ENCODE results near the gene LYSMD4.
"Not testable (repeated sequence)": the region's sequence is repeated elsewhere in the genome, so short reads cannot be mapped to it uniquely, and the experiment has no call there.

The LYSMD4 gene

DNA sequence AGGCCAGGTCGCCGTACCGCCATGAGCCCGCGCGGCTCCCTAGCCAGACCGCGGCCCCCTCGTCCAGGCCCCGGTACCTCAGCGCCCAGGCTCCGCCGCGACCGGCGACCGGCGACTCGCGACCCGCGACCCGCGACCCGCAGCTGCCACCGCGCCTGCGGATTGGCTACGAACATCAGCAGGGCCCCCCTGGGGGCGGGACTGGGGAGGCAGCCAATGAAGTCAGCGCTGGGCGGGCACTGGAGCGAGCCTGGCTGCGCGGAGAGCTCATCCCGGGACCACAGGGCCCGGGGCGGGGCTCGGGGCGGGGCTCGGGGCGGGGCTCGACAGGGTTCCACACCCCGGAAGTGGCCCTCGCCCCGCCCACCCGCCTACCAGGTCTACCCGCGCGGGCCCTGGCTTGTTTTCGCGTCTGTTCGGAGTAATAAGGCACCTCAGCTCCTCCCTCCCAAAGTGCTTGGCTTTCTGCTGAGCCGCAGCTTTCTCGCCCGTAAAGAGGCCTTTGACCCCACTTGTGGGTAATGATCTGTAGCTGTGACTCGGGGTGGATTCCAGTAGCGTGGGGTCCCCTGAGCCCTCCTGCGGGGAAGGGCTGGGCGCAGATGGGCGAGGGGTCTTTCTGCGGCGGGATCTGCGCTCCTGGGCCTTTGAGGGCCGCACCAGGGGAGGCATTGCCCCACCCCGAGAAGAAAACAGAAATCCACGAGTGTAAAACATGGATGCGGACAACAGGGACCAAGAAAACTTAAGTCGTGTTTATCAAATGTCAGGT, at the start of gene LYSMD4:
TSS of gene LYSMD4 (minus strand) at position 170 of the 772 bp plus-strand sequence. CDS start 1,438 bp downstream, outside the sequence.
- peak; percentile 79 for DNase-seq

DNA sequence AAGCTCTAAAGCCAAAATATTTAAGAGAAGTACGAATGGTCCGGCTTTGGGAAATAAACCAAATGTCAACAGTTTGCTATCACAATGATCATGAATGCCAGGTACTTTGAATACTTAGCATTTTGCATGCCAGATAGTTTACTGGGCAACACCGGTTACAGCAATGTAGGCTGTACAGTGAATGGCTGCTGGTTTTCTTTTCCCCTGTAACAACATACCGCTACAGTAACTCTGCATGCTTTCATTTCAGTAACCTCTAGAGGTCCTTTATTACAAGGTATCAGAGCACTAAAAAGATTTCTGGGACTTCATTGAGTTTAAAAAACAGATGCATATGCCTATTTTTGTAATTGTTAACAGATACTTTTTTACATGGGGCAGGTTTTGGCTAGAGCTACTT, 48.8 kb upstream of the LYSMD4 start:
- not testable (repeated sequence) for DNase-seq

DNA sequence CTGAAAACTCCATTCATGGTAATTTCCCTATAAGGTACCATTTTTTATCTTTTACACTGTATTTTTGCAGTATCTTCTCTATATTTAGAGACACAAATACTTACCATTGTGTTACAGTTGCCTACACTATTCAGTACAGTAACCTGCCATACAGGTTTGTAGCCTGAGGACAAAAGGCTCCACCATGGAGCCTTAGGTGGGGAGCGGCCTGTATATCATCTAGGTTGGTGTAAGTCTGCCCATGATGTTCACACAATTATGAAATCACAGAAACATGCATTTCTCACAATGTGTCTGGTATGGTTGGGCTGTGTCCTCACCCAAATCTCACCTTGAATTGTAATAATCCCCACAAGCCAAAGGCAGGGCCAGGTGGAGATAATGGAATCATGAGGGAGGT, 43.9 kb upstream of the LYSMD4 start:
- no peak for DNase-seq

DNA sequence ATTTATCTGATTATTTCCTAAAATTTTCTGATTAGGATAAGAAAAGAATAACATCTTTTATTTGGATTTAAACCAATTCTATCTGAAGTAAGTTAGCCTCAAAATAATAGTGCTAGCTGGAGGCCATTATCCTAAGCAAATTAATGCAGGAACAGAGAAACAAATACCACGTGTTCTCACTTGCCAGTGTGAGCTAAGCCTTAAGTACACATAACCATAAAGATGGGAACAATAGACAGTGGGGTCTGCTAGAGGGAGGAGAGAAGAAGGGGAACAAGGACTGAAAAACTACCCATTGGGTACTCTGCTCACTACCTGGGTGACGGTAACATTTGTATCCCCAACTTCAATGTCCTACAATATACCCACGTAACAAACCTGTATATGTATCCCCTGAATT, 31.3 kb upstream of the LYSMD4 start:
- no peak for DNase-seq

DNA sequence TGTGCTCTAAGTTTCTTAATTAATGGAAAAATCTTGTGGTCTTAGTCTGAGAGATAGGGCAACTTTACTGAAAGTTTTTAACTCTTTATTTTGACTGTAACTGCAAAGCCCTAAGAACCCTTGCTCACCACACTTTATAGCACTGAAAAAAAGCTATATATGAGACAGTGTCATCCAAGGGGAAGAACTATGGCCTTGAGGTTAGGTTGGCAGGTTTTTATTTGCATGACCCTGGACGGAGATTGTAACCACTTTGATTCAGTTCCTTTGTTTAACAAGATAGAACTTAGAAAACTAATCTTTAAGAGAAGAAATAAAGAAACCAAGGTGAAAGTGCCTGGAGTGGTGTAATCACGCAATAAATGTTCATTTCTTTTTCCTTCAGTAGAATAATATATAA, 30.6 kb upstream of the LYSMD4 start:
- DNase-seq = no peak

DNA sequence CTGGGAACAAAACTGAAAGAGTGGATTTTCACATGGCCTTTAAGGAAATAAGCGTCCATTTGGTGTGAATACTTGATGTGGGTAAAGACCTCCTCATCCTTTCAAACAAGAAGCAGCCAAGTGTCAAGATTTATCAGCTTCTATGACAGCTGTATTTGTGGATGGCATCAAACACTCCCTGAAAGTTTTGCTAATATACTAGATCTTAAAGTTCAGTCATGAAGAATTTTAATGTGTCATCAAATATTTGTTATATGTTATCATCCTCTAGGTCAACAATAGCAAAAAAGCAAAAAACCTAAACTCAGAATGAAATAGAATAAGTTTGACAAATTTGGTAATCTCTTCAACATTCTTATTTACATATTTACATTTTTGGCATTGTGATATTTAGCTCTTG, 29.1 kb upstream of the LYSMD4 start:
- DNase-seq = no peak

DNA sequence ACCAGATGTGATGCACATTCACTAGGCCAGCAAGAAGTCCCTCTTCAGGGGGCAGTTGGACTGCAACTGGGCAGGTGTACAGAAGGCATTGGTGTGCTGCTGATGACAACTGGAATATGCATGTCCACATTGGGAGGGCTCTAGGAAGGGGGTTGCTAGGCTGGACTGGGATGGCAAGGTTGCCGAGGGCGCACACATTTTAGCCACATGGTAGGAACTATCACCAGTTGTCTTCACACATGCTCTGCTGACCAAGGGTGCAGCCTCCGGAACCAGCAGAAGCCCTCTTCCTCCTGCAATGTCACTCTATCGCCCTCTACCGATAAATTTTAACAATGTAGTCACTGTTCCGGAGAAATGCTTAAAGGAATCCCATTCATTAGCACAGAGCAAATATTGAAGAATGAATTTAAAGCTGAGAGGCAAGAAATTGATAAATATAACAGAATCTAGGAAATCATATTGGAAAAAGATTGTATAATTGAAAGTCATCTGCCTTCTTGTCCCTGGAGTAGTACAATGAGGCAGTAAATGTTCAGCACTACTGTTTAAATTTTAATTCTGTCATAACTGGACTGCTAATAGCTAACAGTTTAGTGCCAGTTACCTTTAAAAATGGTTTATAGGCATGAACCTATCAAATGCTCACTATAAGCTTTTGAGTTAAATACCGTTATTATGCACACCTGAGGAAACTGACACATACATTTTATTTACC, 22.6 kb upstream of the LYSMD4 start:
- DNase-seq = peak; percentile 43

DNA sequence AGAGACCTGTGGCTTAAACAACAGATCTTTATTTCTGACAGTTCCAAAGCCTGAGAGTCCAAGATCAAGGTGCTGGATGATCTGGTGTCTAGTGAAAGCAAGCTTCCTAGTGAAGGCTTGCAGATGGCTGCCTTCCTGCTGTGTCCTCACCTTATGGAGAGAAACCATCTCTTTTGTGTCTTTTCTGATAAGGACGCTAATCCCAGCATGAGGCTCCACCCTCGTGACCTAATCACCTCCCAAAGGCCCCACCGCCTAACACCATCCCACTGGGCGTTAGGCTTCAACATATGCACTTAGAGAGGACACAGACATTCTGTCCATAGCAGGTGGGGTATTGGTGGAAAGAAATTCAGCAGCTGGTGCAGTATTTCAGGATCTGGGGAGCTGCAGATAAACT, 19.8 kb upstream of the LYSMD4 start:
- DNase-seq = no peak

DNA sequence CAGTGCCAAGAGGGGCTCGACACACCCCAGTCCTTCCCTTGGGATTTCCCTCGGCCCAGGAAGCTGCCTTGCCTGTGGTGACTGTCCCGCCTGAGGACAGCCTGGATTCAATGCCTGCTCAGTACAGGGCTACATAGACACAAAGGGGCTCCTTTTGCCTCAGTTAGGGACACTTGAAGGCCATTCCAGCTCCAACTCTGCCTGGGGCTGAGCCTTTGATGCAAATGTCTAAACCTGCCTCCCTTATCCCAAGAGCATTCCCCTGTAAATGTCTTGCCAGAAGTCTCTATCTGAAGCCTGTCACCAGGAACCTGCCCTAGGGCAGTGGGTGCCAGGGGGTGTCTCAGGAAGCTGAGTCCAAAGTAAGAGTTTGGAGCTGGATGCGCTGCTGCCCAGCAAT, 19.3 kb upstream of the LYSMD4 start:
- DNase-seq = no peak

DNA sequence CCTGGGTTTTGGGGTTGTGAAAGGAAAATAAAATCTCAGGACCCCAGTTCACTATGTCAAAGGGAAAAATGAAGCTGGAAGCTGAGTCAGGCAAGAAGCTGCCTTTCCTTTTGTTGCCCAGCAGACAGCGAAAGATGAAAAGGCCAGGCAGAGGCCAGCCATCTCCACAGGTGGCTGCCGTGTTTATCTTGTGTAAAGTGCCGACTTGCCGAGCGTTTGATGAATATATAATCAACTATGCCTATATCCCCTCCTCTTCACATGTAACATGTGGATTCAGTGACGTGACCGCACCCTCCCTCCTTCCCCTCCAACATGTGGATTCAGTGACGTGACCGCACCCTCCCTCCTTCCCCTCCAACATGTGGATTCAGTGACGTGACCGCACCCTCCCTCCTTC, 17.1 kb upstream of the LYSMD4 start:
- not testable (repeated sequence) for DNase-seq

DNA sequence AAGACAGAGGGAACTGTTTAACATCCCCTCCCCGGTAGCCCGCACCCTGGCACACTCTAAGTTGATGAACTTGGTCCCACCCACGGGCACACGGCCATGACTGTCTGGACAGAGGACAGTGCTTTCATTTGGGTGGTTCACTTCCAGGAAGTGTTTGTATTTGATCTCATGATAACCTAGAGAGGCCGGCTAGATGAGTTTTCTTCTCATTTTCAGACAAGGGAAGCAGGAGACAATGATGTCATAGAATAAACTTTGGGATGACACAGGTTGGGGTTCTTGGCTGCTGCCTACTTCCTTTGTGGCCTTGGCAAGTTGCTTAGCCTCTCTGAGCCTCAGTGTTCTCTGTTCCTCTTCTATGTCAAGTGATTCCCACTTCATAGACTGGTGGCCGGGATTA, 16.1 kb upstream of the LYSMD4 start:
- no peak for DNase-seq

DNA sequence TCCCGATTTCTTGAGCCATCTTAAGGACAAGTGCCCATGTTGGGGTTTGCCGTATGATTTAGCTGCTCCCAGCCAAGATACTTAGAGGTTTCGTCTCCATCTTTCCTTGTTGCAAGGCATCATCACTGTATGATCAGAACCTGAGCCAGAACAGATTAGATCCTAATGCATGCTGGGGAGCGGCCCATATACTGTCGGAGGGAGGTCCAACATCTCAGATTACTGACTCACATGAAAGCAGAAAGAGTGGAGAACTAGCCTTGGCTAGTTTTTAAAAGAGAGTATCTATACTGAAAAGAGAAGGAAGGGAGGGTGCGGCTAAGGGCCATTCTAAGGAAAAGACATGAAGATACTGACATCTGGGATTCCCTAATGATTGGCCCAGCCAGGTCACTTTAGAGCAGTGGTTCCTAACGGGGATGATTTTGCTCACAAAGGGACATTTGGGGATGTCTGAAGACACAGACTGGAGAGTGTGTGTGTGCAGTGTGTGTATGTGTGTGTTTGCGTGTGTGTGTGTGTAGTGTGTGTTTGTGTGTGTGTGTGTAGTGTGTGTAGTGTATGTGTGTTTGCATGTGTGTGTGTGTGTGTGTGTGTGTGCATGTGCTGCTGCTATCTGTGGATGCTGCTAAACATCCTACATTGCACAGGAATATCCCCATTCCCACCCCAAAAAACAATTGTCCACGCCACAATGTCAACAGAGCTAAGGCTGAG, 12.3 kb upstream of the LYSMD4 start:
- no peak for DNase-seq

DNA sequence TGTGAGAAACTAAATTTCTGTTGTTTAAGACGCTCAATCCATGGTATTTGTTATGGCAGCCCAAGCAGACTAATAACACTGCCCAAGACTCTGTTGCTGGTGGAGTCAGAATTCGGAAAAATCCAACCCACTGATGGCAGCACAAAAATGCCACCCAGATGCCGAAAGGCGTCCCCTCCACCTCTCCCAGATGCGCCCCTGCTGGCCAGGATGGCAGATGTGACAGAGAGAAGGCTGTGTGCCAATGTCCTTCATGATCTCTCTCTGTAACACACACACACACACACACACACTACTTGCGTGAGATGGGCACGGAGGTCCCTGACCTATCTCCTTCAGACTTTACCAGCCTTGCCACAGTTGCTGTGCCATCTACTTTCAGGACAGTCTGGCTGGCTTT, 10.9 kb upstream of the LYSMD4 start:
- no peak for DNase-seq

DNA sequence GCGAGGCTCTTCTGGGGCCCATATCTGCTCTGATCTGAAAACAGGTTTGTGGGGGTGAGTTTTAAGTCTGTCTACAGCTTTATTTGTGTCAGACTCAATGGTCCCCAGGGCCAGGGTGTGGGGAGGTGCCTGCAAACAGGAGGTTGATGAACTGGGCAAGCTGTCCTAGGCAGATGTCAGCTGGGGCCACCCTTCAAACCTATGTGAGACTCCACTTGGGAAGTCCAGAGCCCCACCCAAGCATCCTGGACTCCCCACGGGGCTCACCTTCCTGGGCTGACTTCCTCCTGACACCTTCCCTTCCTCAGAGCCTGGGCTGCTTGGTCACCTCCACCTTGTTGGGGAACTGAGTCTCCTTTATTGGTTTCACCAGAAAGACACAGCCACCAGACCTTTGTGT, 8.6 kb upstream of the LYSMD4 start:
- DNase-seq = no peak

DNA sequence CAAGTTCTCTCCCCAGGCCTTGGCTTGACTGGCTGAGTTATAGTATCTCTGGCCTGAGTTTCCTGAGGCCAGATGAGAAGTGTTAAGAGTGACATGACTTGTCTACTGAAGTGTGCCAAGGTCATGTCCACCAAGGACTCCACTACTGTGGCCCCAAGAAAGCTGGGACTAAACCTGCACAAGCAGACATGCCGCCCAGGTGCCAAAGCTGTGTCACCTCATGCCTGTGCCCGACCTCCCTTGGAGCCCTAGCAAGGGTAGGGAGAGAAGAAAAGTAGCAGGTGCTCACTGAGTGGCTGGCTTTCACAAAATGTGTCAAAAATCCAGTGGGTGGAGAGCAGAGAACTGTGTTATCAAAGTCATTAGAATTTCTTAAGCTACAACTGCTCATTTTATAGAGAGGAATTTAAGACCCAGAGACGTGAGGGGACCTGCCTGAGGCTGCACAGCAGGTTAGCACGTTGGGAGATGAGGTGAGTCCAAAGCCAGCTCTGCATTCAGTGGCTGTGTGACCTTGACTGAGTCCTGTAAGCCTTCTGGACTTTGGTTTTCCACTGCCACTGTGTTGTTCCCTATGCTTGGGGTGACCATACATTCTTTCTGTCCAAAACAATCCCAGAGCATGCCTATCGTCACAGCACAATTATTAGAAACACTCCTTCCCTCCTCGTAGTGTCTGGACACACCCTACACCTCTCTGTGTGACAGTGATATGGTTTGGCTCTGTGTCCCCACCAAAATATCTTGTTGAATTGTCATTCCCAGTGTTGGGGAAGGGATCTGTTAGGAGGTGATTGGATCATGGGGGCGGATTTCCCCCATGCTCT, 5.0 kb upstream of the LYSMD4 start:
- DNase-seq = no peak

DNA sequence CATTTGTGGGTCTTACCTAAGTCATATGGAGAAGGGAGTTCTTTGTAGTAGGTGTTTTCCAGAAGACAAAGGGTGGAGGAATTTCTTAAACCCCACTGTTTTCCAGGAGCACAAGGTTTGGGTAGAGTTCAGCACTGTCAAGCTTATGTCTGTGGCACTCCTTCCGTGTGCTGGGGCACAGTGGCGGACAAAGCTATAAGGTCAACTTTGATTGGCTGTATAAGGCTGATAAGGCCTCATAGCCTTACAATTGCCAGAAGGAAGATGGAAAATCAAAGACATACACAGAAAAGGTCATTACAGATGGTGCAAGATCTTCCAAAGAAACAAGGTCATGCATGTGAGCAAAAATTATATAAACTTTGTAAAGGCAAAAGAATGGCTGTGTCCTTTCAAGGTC, 3.5 kb upstream of the LYSMD4 start:
- DNase-seq = no peak

DNA sequence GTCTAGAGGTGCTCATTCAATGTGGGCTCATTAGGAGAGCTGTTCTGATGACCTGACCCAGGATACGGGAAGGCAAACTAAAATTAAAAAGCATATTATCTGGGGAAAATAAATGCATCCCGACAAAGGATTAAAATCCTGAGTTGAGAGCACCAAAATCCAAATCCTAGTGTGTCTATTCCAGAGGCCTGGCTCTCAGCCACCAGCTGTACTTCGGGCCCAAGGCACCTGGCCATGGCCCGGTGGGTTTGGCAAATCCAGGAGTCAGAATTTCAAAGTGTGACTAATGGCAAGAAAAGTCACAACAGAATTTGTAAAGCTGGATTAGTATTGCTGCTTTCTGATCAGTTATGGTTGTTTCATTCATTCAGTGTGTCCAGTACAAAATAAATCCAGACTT, 2.6 kb upstream of the LYSMD4 start:
- DNase-seq = no peak

DNA sequence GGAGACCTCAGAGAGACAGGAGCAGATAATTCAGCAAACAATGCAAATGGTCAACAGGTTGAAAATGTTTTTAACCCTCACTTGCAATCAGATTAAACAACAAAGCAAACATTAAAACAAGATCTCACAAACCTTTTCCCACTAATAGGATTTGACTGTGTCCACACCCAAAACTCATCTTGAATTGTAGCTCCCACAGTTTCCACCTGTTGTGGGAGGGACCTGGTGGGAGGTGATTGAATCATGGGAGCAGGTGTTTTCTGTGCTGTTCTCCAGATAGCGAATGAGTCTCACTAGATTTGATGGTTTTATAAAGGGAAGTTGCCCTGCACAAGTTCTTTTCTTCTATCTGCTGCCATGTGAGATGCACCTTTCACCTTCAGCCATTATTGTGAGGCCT, 1.3 kb upstream of the LYSMD4 start:
- DNase-seq = no peak

DNA sequence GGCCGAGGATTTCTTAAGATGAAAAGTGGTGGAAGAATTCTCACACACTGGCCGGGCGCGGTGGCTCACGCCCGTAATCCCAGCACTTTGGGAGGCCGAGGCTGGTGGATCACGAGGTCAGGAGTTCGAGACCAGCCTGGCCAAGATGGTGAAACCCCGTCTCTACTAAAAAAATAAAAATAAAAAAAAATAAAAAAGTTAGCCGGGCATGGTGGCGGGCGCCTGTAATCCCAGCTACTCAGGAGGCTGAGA, 729 bp upstream of the LYSMD4 start:
- DNase-seq = not testable (repeated sequence)

DNA sequence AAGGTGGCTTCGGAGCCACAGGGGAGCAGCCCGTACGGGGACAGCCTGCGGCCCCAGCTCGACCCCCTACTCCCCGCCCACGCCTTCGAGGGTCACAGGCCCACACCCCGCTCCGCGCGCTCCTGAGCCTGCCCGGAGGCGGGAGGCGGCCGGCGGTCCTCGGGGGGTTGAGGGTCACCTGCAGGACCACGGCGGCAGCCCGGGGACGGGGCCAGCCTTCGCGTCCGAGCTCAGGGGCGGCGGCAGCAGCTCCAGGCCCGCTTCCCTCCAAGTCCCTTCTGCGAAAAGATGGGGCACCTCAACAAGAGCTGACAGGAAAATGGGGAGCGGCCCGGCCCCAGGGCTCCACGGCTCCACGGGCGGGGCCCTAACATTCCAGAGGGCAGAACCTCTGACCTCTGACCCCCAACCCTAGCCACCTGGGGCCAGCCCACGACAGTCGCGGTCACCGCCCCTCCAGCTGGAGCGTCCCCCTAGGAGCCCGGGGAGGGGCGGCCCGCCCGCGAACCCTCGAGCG, 428 bp downstream of the LYSMD4 start:
- DNase-seq = no peak

DNA sequence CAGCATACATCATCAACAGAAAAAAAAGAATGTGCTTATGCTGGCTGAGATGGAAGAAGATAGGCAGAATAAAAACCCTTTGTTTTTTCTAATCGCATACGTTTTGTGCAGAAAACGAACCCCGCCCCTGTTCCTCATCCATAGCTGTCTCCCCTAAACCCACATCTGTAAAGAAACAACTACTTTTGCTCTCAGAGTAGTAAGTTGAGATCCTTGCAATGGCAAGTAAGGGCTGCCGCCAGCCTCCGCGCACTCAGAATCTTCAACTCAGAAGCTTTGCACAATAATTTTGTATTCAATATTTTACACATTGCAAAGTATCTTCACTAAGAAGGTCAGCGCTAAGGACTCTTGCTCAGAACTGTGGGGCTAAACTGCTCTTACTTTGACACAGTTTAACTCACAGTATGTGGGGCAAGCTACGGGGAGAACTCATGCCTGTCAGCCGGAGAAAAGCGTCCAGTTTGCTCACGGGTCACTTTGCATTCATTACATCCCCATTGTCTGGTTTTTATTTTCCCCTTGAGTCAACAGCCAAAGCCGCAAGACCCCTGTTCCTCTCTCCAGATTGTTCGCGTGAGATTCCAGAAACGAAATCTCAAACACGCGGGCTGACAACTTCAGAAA, 1.0 kb downstream of the LYSMD4 start:
- no peak for DNase-seq

DNA sequence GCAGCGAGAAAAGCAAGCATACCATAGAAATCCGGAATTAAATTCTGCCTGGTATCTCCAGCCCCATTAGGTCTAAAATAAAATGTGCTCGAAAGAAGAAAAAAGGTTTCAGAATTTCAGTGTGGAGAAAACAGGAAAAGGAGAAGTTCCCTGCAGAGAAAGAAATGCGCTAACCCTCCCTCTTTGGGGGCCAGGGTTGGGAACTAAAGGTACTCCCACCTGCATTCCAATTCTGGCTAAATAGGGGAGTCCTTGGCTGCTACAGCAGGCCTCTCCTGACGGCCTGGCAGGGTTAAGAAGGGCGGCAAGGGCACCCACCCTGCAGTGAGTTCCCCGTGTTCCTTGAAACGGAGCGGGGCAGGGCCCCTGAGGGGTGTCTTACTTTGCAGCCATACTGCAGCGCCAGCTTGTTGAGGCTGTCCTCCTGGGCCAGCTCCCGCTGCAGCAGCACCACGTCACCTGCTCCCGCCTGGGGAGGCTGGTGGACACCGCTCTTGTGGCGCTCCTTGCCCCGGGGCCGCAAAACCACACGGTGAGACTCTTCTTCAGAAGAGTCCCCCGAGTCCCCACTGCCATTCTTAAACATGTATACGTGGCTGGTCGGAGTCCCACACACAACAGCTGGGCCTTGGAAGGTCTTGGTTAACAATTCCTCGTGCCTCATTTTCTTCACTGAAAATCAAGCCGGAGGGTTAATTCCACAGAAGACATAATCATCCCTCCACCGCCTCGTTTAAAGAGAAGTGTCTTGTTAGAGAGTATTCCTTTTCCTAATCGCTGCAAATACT, 1.7 kb downstream of the LYSMD4 start:
- DNase-seq = no peak

Data from KG1 (cell line).